K562 (cell line): ENCODE measurements around the gene GPR176. TPM values are rescaled to one million over a fixed set of nuclear protein-coding genes. Genes with fewer than 3 reads are reported as not detected.
A peak's percentile ranks its signal among the peaks of the same experiment; 100 is the strongest.

Source experiments
- ATAC-seq: fragments of 200-7000 bp; cut with Tn5 transposase; 3 replicates; pipeline ENCODE4 v1.9.1; 2020; ENCODE audit warnings: moderate library complexity
- BruUV-seq: library from RNA; stranded (reverse); fragments of 400-500 nt; replicated peaks from 2 replicates; lab custom pipeline; 2021; lab: Mats Ljungman, UMichigan
- CTCF ChIA-PET: fragments of 300-600 bp; formaldehyde crosslinking; extraction: SDS; loops from one replicate; lab custom pipeline; 2021; ENCODE audit warnings: low intra/inter-chr PET ratio; lab: Yijun Ruan, JAX
- POLR2A ChIA-PET: fragments of 300-600, 350-650 bp; sonication (Branson Sonifier 250); formaldehyde crosslinking; extraction: SDS; loops from one replicate; lab custom pipeline; 2021; ENCODE audit warnings: antibody characterized with exemption, inconsistent platforms; lab: Yijun Ruan, JAX
- DNase-seq, 4 experiments: peaks; one replicate each; pipeline versions ENCODE4 v3.0.0 to v3.0.0-alpha.2; 2011 to 2018; ENCODE audit warnings: low spot score in 3 of 4, mixed read lengths in 3 of 4; ENCODE audit errors: extremely low read depth in 1 of 4
- FAIRE-seq: peaks from 2 replicates; lab custom pipeline; 2011; peaks lifted over from hg19 to GRCh38; lab: Jason Lieb, UNC
- H2AFZ ChIP-seq: 2 replicates; pipeline ENCODE4 v1.6.0; 2011; ENCODE audit warnings: low read depth, low read length, control low read depth, inconsistent platforms
- H3K27ac ChIP-seq: fragments of 200-600 bp; 3 replicates; pipeline ENCODE4 v1.8.0; 2011; ENCODE audit warnings: low read depth, mild to moderate bottlenecking, control low read depth, inconsistent platforms, low read length, moderate library complexity, mixed read lengths; ENCODE audit errors: extremely low read depth
- H3K27me3 ChIP-seq, 2 experiments: fragments of 300-600 bp in 1 of 2; 2 replicates in 1 of 2; 3 replicates in 1 of 2; pipeline versions ENCODE4 v1.6.0 to v1.8.0; 2011; ENCODE audit warnings: inconsistent platforms in 2 of 2, low read length in 2 of 2, mild to moderate bottlenecking in 1 of 2, mixed read lengths in 1 of 2, moderate library complexity in 1 of 2; ENCODE audit not compliant: control insufficient read depth in 2 of 2, insufficient read depth in 2 of 2
- H3K36me3 ChIP-seq: fragments of 300-600 bp; 3 replicates; pipeline ENCODE4 v1.8.0; 2011; ENCODE audit warnings: mild to moderate bottlenecking, low read length, inconsistent platforms; ENCODE audit not compliant: control insufficient read depth, insufficient read depth
- H3K4me1 ChIP-seq, 2 experiments: fragments of 200-600 bp in 1 of 2; replicated peaks in 1 of 2; 2 replicates in 1 of 2; 3 replicates in 1 of 2; pipeline versions ENCODE4 v1.5.1 to v1.8.0; 2011; ENCODE audit warnings: inconsistent platforms in 2 of 2, low read length in 2 of 2, mild to moderate bottlenecking in 1 of 2, mixed read lengths in 1 of 2, moderate library complexity in 1 of 2; ENCODE audit not compliant: control insufficient read depth in 2 of 2, insufficient read depth in 2 of 2
- H3K4me2 ChIP-seq: 2 replicates; pipeline ENCODE4 v1.6.1; 2011; ENCODE audit warnings: low read length, control low read depth, inconsistent platforms, mixed read lengths; ENCODE audit not compliant: insufficient read depth
- H3K4me3 ChIP-seq: fragments of 200-600 bp; sonication (generic), shearing (Covaris generic); 2 replicates; pipeline ENCODE4 v1.5.1; 2016; ENCODE audit warnings: control low read depth, inconsistent platforms
- H3K79me2 ChIP-seq: fragments of 200-600 bp; 3 replicates; pipeline ENCODE4 v1.8.0; 2011; ENCODE audit warnings: low read length, inconsistent platforms; ENCODE audit not compliant: control insufficient read depth, insufficient read depth
- H3K9ac ChIP-seq, 2 experiments: 2 replicates each; pipeline versions ENCODE4 v1.6.0 to v1.6.1; 2011; ENCODE audit warnings: low read depth in 2 of 2, low read length in 2 of 2, control low read depth in 1 of 2, inconsistent platforms in 1 of 2, mild to moderate bottlenecking in 1 of 2, mixed read lengths in 1 of 2; ENCODE audit not compliant: insufficient read depth in 1 of 2
- H3K9me1 ChIP-seq: one replicate; pipeline ENCODE4 v1.6.0; 2011; ENCODE audit warnings: inconsistent platforms, mild to moderate bottlenecking, low read length, moderate library complexity; ENCODE audit not compliant: control insufficient read depth, insufficient read depth
- H3K9me3 ChIP-seq: replicated peaks from 2 replicates; pipeline ENCODE4 v1.5.1; 2011; ENCODE audit warnings: low read depth, low read length, inconsistent platforms; ENCODE audit not compliant: control insufficient read depth, insufficient read depth
- H4K20me1 ChIP-seq: replicated peaks from 2 replicates; pipeline ENCODE4 v1.6.1; 2011; ENCODE audit warnings: low read length, inconsistent platforms, mixed read lengths; ENCODE audit not compliant: control insufficient read depth, insufficient read depth
- CXXC5 ChIP-seq: fragments of 250-450 bp; sonication (Bioruptor Pico); IDR thresholded peaks from 2 replicates; pipeline ENCODE4 v1.8.0; 2022; ENCODE audit warnings: inconsistent platforms, mild to moderate bottlenecking, moderate library complexity
- E2F3 ChIP-seq: fragments of 250-450 bp; sonication (Bioruptor Pico); IDR thresholded peaks from 2 replicates; pipeline ENCODE4 v1.4.0; 2020; ENCODE audit warnings: mild to moderate bottlenecking
- E2F5 ChIP-seq: sonication (generic); formaldehyde crosslinking; IDR thresholded peaks from 2 replicates; pipeline ENCODE4 v1.8.0; 2022; ENCODE audit warnings: mild to moderate bottlenecking, missing genetic modification reagents
- EP400 ChIP-seq: fragments of 450-650 bp; IDR thresholded peaks from 2 replicates; pipeline ENCODE4 v1.6.1; 2017; ENCODE audit warnings: antibody characterized with exemption, mild to moderate bottlenecking, moderate library complexity
- ERF ChIP-seq: fragments of 450-650 bp; formaldehyde crosslinking; IDR thresholded peaks from 2 replicates; pipeline ENCODE4 v1.4.0; 2020; ENCODE audit warnings: mild to moderate bottlenecking, mixed read lengths
- HDAC8 ChIP-seq: fragments of 450-650 bp; IDR thresholded peaks from 2 replicates; pipeline ENCODE4 v1.6.1; 2016; ENCODE audit warnings: mild to moderate bottlenecking, missing genetic modification characterization, moderate library complexity, missing compliant biosample characterization
- MAZ ChIP-seq, 2 experiments: fragments of 450-650 bp in 1 of 2; sonication (generic) in 1 of 2; formaldehyde crosslinking; IDR thresholded peaks in 1 of 2; conservative IDR thresholded peaks in 1 of 2; 2 replicates each; pipeline versions ENCODE4 v1.4.0 to v1.5.0; 2020; ENCODE audit warnings: mild to moderate bottlenecking in 1 of 2, missing genetic modification reagents in 1 of 2
- NUFIP1 ChIP-seq: fragments of 450-650 bp; IDR thresholded peaks from 2 replicates; pipeline ENCODE4 v1.6.1; 2018; ENCODE audit not compliant: partially characterized antibody
- SAFB ChIP-seq: fragments of 200-400 bp; formaldehyde crosslinking; IDR thresholded peaks from 2 replicates; pipeline ENCODE4 v1.6.1; 2017; ENCODE audit warnings: low read depth, low read length, borderline replicate concordance
- SMAD1 ChIP-seq: fragments of 150-350 bp; IDR thresholded peaks from 2 replicates; pipeline ENCODE4 v1.6.1; 2014; ENCODE audit warnings: low read length, low read depth; ENCODE audit not compliant: partially characterized antibody
- ZNF3 ChIP-seq: fragments of 250-450 bp; sonication (Bioruptor Pico); IDR thresholded peaks from 2 replicates; pipeline ENCODE4 v1.5.0; 2021; ENCODE audit warnings: mild to moderate bottlenecking, moderate library complexity
- WGBS: fragments of 100-300 bp; shearing (Covaris generic); methylation state at CpG from one replicate; pipeline ENCODE4 v1.1.6; 2016; ENCODE audit warnings: low coverage, mixed read lengths; ENCODE audit not compliant: insufficient coverage; ENCODE audit errors: missing lambda C conversion rate; 5-methylcytosine and 5-hydroxymethylcytosine counted together
- in situ Hi-C: fragments of 300-500 bp; cut with MboI; formaldehyde crosslinking; loops from 4 replicates; pipeline ENCODE4 v1.15.0; 2018; ENCODE audit warnings: inconsistent platforms, mixed read lengths
- intact Hi-C: fragments of 100-400 bp; cut with micrococcal nuclease; formaldehyde crosslinking; loops from 2 replicates; pipeline ENCODE4 v1.14.2; 2022
- polyA plus RNA-seq, 8 experiments: library from polyadenylated mRNA; depleted of rRNA in 4 of 8; stranded (reverse) in 5 of 8; unstranded in 3 of 8; fragments of >200 nt; fragmentation: Nextera tagmentation in 2 of 8; fragmentation: Illumina TruSeq in 1 of 8; extraction: Ambion mirVana in 2 of 8; extraction: Trizol in 1 of 8; gene quantifications; 2 replicates each; pipeline versions ENCODE4 v1.2.1 to v1.2.3, GENCODE V29; 2011 to 2014; ENCODE audit warnings: inconsistent platforms in 1 of 8, missing spikeins in 1 of 8
- total RNA-seq, 7 experiments: library from RNA; depleted of rRNA in 6 of 7; stranded (reverse); fragments of >200 nt in 6 of 7; fragmentation: Illumina TruSeq in 2 of 7; extraction: Trizol in 2 of 7; gene quantifications; 2 replicates each; pipeline versions ENCODE4 v1.2.1 to v1.2.3, GENCODE V29; 2011 to 2021; ENCODE audit warnings: low replicate concordance in 1 of 7
- TF ChIP-seq, protein P1 (sequence below): fragments of 450-650 bp; IDR thresholded peaks from 2 replicates; pipeline ENCODE4 v1.6.1; 2016
- TF ChIP-seq, protein P2 (sequence below): sonication (generic); formaldehyde crosslinking; IDR thresholded peaks from 2 replicates; pipeline ENCODE4 v1.8.1; 2023; ENCODE audit warnings: mild to moderate bottlenecking, missing genetic modification reagents
- TF ChIP-seq, protein P3 (sequence below): IDR thresholded peaks from 2 replicates; pipeline ENCODE4 v1.6.1; 2011; ENCODE audit not compliant: insufficient read length; ENCODE audit errors: extremely low read depth

Gene GPR176
- total and polyA plus RNA-seq, 9 of the 15 experiments (the other 6 are each of a cell fraction or from before 2014, with no cell fraction given), result 0.03 to 1.2 (median 0.76) TPM

DNA sequence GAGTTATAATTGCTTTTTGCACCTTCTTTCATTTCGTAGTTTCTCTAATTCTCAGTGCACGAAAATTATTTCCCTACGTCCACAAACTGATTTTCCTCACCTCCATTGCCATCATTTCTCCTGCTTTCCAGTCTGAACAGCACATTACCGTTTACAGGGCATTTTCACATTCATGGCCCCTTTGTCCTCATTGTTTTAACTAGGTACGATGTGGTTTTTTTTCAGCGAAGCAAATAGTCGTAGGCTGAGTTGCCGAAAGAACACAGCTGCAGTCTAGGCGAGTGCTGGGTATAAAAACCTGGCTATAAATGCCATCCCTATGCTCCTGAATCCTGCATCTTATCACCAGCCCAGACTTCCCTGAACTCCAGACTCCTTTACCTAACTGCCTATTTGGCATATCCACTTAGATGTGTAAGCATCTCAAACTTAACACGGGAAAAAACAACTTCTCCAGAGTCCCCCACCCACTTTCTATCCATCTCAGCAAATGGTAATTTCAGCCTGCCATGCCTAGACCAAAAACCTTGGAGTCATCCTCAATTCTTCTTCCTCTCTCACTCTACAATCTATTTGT, 136.7 kb downstream of the GPR176 start (continued):
- no peak for TF ChIP-seq E2F5 (CRISPR knock-in tag)

GRCh38 chr15:39782441-39783138, 137.5 kb downstream of the GPR176 start, which contains the start of gene FSIP1:
TSS of gene FSIP1 (minus strand) at chr15:39782841. CDS start at chr15:39776524, 6,317 bp downstream.
- Histone ChIP-seq H3K27ac (peak within 1 kb of the TSS; percentile 74), H3K9ac (peak within 1 kb of the TSS; percentile 84 to 87), H3K4me3 (peak within 1 kb of the TSS; percentile 78), H3K9me1 (no peaks in the 10 kb centered on the region), H3K36me3 (no peaks in the 10 kb centered on the region), H3K27me3 (no peaks in the 10 kb centered on the region), H3K79me2 (peaks cover 13% of the 10 kb centered on the region), H4K20me1 (no peaks in the 10 kb centered on the region), H3K9me3 (no peaks in the 10 kb centered on the region; the same call in 1 of the 2 replicates), H3K4me2 (peak within 1 kb of the TSS; percentile 97), H3K4me1 (peaks cover 0 to 8% of the 10 kb centered on the region in 2 experiments; a peak in 3 of 5 replicates), H2AFZ (peak within 1 kb of the TSS; percentile 99)
- POLR2A ChIA-PET, result interaction anchor here (0.6 to 1.7 kb wide), 6 partner anchors 15 to 372 kb away, joined by 3 to 4 read pairs (median 3); no protein-coding TSS in a partner anchor
- in situ Hi-C loops (loop anchor here (25.0 kb wide), 1 partner anchor 230 kb away; no protein-coding TSS in a partner anchor), intact Hi-C loops (no loop called here)
- CTCF ChIA-PET, result no interaction called here
- BruUV-seq, result no TSS peak
- DNase-seq (peak; percentile 97 to 98 (median 98)), FAIRE-seq (peak; percentile 82), ATAC-seq (peak; percentile 99)
- under 1% methylated on average over 61 of the region's 64 CpGs for WGBS
- peak; percentile 77 for TF ChIP-seq CXXC5 (CRISPR knock-in tag)
- no peak for TF ChIP-seq ZNF3 (CRISPR knock-in tag)
- TF ChIP-seq SAFB, result no peak
- no peak for TF ChIP-seq SMAD1
- TF ChIP-seq MAZ (CRISPR knock-in tag; conservative IDR thresholded peaks at IDR 0.05 in 1 of 2, IDR thresholded peaks at IDR 0.05 in 1 of 2), result peak; percentile 47 to 63; a peak in 3 of 4 replicates
- TF ChIP-seq, protein P1, sequence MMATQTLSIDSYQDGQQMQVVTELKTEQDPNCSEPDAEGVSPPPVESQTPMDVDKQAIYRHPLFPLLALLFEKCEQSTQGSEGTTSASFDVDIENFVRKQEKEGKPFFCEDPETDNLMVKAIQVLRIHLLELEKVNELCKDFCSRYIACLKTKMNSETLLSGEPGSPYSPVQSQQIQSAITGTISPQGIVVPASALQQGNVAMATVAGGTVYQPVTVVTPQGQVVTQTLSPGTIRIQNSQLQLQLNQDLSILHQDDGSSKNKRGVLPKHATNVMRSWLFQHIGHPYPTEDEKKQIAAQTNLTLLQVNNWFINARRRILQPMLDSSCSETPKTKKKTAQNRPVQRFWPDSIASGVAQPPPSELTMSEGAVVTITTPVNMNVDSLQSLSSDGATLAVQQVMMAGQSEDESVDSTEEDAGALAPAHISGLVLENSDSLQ, result peak; percentile 95
- TF ChIP-seq E2F3 (CRISPR knock-in tag), result no peak
- TF ChIP-seq ERF, result no peak
- TF ChIP-seq HDAC8, result no peak
- TF ChIP-seq, protein P2, sequence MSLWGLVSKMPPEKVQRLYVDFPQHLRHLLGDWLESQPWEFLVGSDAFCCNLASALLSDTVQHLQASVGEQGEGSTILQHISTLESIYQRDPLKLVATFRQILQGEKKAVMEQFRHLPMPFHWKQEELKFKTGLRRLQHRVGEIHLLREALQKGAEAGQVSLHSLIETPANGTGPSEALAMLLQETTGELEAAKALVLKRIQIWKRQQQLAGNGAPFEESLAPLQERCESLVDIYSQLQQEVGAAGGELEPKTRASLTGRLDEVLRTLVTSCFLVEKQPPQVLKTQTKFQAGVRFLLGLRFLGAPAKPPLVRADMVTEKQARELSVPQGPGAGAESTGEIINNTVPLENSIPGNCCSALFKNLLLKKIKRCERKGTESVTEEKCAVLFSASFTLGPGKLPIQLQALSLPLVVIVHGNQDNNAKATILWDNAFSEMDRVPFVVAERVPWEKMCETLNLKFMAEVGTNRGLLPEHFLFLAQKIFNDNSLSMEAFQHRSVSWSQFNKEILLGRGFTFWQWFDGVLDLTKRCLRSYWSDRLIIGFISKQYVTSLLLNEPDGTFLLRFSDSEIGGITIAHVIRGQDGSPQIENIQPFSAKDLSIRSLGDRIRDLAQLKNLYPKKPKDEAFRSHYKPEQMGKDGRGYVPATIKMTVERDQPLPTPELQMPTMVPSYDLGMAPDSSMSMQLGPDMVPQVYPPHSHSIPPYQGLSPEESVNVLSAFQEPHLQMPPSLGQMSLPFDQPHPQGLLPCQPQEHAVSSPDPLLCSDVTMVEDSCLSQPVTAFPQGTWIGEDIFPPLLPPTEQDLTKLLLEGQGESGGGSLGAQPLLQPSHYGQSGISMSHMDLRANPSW, result 0 out of 2 replicates have a peak, but pooled peaks have one; percentile 65
- peak; percentile 41 for TF ChIP-seq NUFIP1
- TF ChIP-seq EP400, result peak; percentile 65
- TF ChIP-seq, protein P3, sequence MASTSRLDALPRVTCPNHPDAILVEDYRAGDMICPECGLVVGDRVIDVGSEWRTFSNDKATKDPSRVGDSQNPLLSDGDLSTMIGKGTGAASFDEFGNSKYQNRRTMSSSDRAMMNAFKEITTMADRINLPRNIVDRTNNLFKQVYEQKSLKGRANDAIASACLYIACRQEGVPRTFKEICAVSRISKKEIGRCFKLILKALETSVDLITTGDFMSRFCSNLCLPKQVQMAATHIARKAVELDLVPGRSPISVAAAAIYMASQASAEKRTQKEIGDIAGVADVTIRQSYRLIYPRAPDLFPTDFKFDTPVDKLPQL, result no peak
